ENCODE measurements around the gene FIZ1.

DNA sequence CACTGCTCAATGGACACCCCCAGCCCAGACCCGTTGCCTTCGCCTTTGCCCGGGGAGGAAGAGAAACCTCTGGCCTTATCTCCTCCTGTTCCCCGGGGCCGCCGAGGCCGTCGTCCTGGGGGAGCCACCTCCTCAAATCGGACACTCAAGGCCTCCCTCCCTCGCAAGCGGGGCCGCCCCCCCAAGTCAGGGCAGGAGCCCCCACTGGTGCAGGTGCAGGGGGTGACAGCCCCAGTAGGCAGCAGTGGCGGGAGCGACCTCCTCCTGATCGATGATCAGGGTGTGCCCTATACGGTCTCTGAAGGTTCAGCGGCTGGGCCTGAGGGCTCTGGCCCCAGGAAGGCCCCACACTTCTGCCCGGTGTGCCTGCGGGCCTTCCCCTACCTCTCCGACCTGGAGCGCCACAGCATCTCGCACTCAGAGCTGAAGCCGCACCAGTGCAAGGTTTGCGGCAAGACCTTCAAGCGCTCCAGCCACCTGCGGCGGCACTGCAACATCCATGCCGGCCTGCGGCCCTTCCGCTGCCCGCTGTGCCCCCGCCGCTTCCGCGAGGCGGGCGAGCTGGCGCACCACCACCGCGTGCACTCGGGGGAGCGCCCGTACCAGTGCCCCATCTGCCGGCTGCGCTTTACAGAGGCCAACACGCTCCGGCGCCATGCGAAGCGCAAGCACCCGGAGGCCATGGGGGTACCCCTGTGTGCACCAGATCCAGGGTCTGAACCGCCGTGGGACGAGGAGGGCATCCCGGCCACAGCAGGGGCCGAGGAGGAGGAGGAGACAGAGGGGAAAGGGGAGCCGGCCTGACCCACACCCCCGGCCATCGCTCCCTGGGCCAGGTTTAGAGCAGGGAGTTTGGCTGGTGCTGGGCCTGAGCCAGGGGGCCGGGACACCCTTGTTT lies 3.0 kb upstream of the FIZ1 start:
- TF ChIP-seq, protein P1, sequence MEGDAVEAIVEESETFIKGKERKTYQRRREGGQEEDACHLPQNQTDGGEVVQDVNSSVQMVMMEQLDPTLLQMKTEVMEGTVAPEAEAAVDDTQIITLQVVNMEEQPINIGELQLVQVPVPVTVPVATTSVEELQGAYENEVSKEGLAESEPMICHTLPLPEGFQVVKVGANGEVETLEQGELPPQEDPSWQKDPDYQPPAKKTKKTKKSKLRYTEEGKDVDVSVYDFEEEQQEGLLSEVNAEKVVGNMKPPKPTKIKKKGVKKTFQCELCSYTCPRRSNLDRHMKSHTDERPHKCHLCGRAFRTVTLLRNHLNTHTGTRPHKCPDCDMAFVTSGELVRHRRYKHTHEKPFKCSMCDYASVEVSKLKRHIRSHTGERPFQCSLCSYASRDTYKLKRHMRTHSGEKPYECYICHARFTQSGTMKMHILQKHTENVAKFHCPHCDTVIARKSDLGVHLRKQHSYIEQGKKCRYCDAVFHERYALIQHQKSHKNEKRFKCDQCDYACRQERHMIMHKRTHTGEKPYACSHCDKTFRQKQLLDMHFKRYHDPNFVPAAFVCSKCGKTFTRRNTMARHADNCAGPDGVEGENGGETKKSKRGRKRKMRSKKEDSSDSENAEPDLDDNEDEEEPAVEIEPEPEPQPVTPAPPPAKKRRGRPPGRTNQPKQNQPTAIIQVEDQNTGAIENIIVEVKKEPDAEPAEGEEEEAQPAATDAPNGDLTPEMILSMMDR (IDR thresholded peaks at IDR 0.05): no peak
- TF ChIP-seq EP300 (IDR thresholded peaks at IDR 0.05): no peak

Measured in sigmoid colon (tissue), 4 donors.